C4-2B (cell line): ENCODE measurements around the gene PRUNE2.

Experiments
- ZFX ChIP-seq: fragments of 450-650 bp; IDR thresholded peaks from 2 replicates; pipeline ENCODE4 v1.6.1; 2017
- TF ChIP-seq, protein P1 (sequence below): fragments of 450-650 bp; conservative IDR thresholded peaks from 2 replicates; pipeline ENCODE4 v1.5.1; 2017; ENCODE audit warnings: mild to moderate bottlenecking

DNA sequence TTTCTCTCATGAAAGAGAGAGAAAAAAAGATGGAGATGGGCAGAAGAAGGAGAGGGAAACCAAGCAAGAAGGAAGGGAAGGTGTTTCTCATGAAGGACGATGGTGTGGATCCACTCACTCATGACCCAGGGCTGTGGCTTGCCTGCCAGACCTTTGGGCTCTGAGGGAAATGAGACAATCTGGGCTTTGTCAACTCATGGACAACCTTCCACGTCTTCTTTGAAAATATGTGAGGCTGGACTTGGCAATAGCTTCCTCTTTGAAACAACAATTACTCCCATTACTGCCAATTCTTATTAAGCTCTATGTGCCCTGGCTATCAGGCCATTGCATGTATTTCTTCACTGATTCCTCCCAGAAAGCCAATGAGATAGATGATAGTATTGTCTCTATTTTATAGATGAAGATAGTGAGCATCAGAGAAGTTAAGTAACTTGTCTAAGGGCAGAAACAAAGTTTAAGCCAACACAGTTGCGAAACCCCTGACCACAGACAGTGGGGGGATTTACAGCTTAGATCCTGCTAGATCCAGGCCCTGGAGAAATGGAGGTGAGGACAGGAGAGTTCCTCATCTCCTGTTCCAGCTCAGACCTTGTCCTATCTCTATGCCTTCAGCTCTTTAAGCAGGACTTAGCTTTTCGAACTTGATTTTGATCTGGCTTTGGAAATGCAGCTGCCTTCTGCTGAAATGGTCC lies 314.5 kb downstream of the PRUNE2 start:
- TF ChIP-seq, protein P1, sequence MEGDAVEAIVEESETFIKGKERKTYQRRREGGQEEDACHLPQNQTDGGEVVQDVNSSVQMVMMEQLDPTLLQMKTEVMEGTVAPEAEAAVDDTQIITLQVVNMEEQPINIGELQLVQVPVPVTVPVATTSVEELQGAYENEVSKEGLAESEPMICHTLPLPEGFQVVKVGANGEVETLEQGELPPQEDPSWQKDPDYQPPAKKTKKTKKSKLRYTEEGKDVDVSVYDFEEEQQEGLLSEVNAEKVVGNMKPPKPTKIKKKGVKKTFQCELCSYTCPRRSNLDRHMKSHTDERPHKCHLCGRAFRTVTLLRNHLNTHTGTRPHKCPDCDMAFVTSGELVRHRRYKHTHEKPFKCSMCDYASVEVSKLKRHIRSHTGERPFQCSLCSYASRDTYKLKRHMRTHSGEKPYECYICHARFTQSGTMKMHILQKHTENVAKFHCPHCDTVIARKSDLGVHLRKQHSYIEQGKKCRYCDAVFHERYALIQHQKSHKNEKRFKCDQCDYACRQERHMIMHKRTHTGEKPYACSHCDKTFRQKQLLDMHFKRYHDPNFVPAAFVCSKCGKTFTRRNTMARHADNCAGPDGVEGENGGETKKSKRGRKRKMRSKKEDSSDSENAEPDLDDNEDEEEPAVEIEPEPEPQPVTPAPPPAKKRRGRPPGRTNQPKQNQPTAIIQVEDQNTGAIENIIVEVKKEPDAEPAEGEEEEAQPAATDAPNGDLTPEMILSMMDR = no peak
- no peak for TF ChIP-seq ZFX
